Cardiac muscle cell (in vitro differentiated cells and primary cell): ENCODE data around the gene NEU1. TPM values are rescaled to one million over a fixed set of nuclear protein-coding genes. Genes with fewer than 3 reads are reported as not detected.
"Not testable (repeated sequence)": the region's sequence is repeated elsewhere in the genome, so short reads cannot be mapped to it uniquely, and the experiment has no call there.

ENCODE experiments used
- DNase-seq, 2 donors: peaks; one replicate each; pipeline versions ENCODE4 v3.0.0 to v3.0.0-alpha.2; 2010 to 2017; ENCODE audit warnings: low read depth in 1 of 2, low spot score in 1 of 2
- H3K27ac ChIP-seq: fragments of 200-600 bp; sonication (generic); 2 replicates; pipeline ENCODE4 v1.5.1; 2016
- H3K27me3 ChIP-seq: fragments of 200-600 bp; sonication (generic); 2 replicates; pipeline ENCODE4 v1.6.0; 2016; ENCODE audit warnings: control low read depth
- H3K36me3 ChIP-seq: fragments of 200-600 bp; sonication (generic); 2 replicates; pipeline ENCODE4 v1.5.1; 2016; ENCODE audit warnings: control low read depth
- H3K4me1 ChIP-seq: fragments of 200-600 bp; sonication (generic); 2 replicates; pipeline ENCODE4 v1.8.1; 2017; ENCODE audit warnings: low read depth, mild to moderate bottlenecking, mixed run types
- H3K4me3 ChIP-seq: fragments of 200-600 bp; sonication (generic); 2 replicates; pipeline ENCODE4 v1.5.1; 2016; ENCODE audit warnings: mild to moderate bottlenecking
- H3K9me3 ChIP-seq: fragments of 200-600 bp; sonication (generic); 2 replicates; pipeline ENCODE4 v1.5.1; 2017; ENCODE audit warnings: low read depth, mild to moderate bottlenecking, control low read depth
- CTCF ChIP-seq: IDR thresholded peaks from 2 replicates; pipeline ENCODE4 v1.5.1; 2012; ENCODE audit warnings: low read depth, mild to moderate bottlenecking, low read length
- polyA plus RNA-seq: library from polyadenylated mRNA; unstranded; fragments of >200 nt; fragmentation: Nextera tagmentation; extraction: Ambion mirVana; gene quantifications from 2 replicates; pipeline ENCODE4 v1.2.1, GENCODE V29; 2016
- total RNA-seq: library from RNA; depleted of rRNA; stranded (reverse); fragments of >200 nt; gene quantifications from 2 replicates; pipeline ENCODE4 v1.2.3, GENCODE V29; 2016

NEU1 gene
- total and polyA plus RNA-seq, 2 experiments from 2014 or later: 26.6 to 27.6 TPM

GRCh38 chr6:31865205-31866118 lies 2.8 kb upstream of the NEU1 start:
- H3K4me1 ChIP-seq: peaks cover 5% of the 10 kb centered on the region
- no peaks in the 10 kb centered on the region for H3K36me3 ChIP-seq
- DNase-seq: peak; percentile 12 to 30
- H3K4me3 ChIP-seq: no peak overlapping the region
- no peak for TF ChIP-seq CTCF
- H3K27me3 ChIP-seq: no peaks in the 10 kb centered on the region
- H3K9me3 ChIP-seq: no peaks in the 10 kb centered on the region
- no peak overlapping the region for H3K27ac ChIP-seq

- Histone ChIP-seq H3K4me1 (peaks cover 5% of the 10 kb centered on the region), H3K27me3 (no peaks in the 10 kb centered on the region), H3K4me3 (no peak overlapping the region), H3K27ac (no peak overlapping the region), H3K36me3 (no peaks in the 10 kb centered on the region), H3K9me3 (no peaks in the 10 kb centered on the region)
- TF ChIP-seq CTCF: no peak
- no peak for DNase-seq
These were observed 2.2 kb upstream of the NEU1 start for GRCh38 chr6:31864818-31865204.

GRCh38 chr6:31864123-31864562 lies 1.5 kb upstream of the NEU1 start:
- not testable (repeated sequence) for H3K36me3 ChIP-seq, H3K27me3 ChIP-seq, DNase-seq, H3K9me3 ChIP-seq, H3K4me1 ChIP-seq
- H3K27ac ChIP-seq: peak overlapping the region; percentile 82
- H3K4me3 ChIP-seq: peak overlapping the region; percentile 56

- Histone ChIP-seq H3K27ac (no peak overlapping the region), H3K36me3 (peaks cover 9% of the 10 kb centered on the region), H3K27me3 (no peaks in the 10 kb centered on the region), H3K4me3 (peak overlapping the region; percentile 80), H3K4me1 (peaks cover 5% of the 10 kb centered on the region), H3K9me3 (no peaks in the 10 kb centered on the region)
- DNase-seq: no peak
- TF ChIP-seq CTCF: no peak
These were observed 690 bp downstream of the NEU1 start for GRCh38 chr6:31861919-31862343.

- no peak for TF ChIP-seq CTCF
- no peak overlapping the region for H3K4me3 ChIP-seq
- no peak overlapping the region for H3K27ac ChIP-seq
- no peaks in the 10 kb centered on the region for H3K27me3 ChIP-seq
- H3K36me3 ChIP-seq: peaks cover 9% of the 10 kb centered on the region
- H3K9me3 ChIP-seq: no peaks in the 10 kb centered on the region
- DNase-seq: no peak
- peaks cover 5% of the 10 kb centered on the region for H3K4me1 ChIP-seq
These were observed 1.5 kb downstream of the NEU1 start for GRCh38 chr6:31861150-31861549.

- H3K9me3 ChIP-seq: no peaks in the 10 kb centered on the region
- H3K27ac ChIP-seq: no peak overlapping the region
- no peak overlapping the region for H3K4me3 ChIP-seq
- H3K4me1 ChIP-seq: peaks cover 5% of the 10 kb centered on the region
- H3K36me3 ChIP-seq: peaks cover 9% of the 10 kb centered on the region
- no peak for DNase-seq
- no peak for TF ChIP-seq CTCF
- H3K27me3 ChIP-seq: no peaks in the 10 kb centered on the region
These were observed 2.3 kb downstream of the NEU1 start for GRCh38 chr6:31860349-31860748.
